ENCODE data around the gene ZNF768. TPM values are rescaled to one million over a fixed set of nuclear protein-coding genes. Genes with fewer than 3 reads are reported as not detected.

Gene ZNF768
- total and polyA plus RNA-seq, 2 of the 13 experiments (the other 11 are each of a cell fraction or from before 2014, with no cell fraction given) = 26.7 to 34.4 TPM

GRCh38 chr16:30571445-30572322 lies 45.3 kb upstream of the ZNF768 start, which contains the start of gene ZNF688 (continued):
- TF ChIP-seq RFXAP (CRISPR knock-in tag; IDR thresholded peaks at IDR 0.05; ENCODE audit: borderline replicate concordance) = no peak; the same call in 1 of the 2 replicates
- no peak; the same call in 1 of the 2 replicates for TF ChIP-seq PPARG (CRISPR knock-in tag; conservative IDR thresholded peaks at IDR 0.05)
- peak; percentile 16; the same call in 1 of the 2 replicates for TF ChIP-seq IRF2 (CRISPR knock-in tag; IDR thresholded peaks at IDR 0.05)
- TF ChIP-seq ZSCAN9 (CRISPR knock-in tag; IDR thresholded peaks at IDR 0.05; ENCODE audit: borderline replicate concordance) = peak; percentile 43; the same call in 1 of the 2 replicates
- TF ChIP-seq SKIL (CRISPR knock-in tag; IDR thresholded peaks at IDR 0.05; ENCODE audit: borderline replicate concordance) = peak; percentile 17; the same call in 1 of the 2 replicates
- TF ChIP-seq SALL1 (CRISPR knock-in tag; IDR thresholded peaks at IDR 0.05) = peak; percentile 53
- TF ChIP-seq ZNF382 (CRISPR knock-in tag; IDR thresholded peaks at IDR 0.05; ENCODE audit: borderline replicate concordance) = no peak
- TF ChIP-seq KAT2B (IDR thresholded peaks at IDR 0.05; ENCODE audit: borderline replicate concordance, low read depth, low read length) = no peak
- no peak for TF ChIP-seq ZSCAN12 (CRISPR knock-in tag; IDR thresholded peaks at IDR 0.05)
- peak; percentile 78 for TF ChIP-seq PHF8 (CRISPR knock-in tag; IDR thresholded peaks at IDR 0.05)
- 0 out of 2 replicates have a peak, but pooled peaks have one; percentile 20 for TF ChIP-seq ELK4 (CRISPR knock-in tag; IDR thresholded peaks at IDR 0.05; ENCODE audit: borderline replicate concordance)
- TF ChIP-seq CAMTA2 (CRISPR knock-in tag; IDR thresholded peaks at IDR 0.05; ENCODE audit: borderline replicate concordance) = no peak
- no peak for TF ChIP-seq ZNF543 (CRISPR knock-in tag; IDR thresholded peaks at IDR 0.05)
- no peak for TF ChIP-seq RELA (CRISPR knock-in tag; IDR thresholded peaks at IDR 0.05)
- TF ChIP-seq ZNF224 (CRISPR knock-in tag; IDR thresholded peaks at IDR 0.05) = peak; percentile 96
- TF ChIP-seq ARID5B (CRISPR knock-in tag; IDR thresholded peaks at IDR 0.05) = no peak
- TF ChIP-seq YY1 (IDR thresholded peaks at IDR 0.05; ENCODE audit: insufficient read depth, insufficient replicate concordance, low read depth, low read length) = peak; percentile 96
- TF ChIP-seq ZNF652 (CRISPR knock-in tag; IDR thresholded peaks at IDR 0.05; ENCODE audit: borderline replicate concordance, low read depth) = no peak
- no peak for TF ChIP-seq HMG20B (CRISPR knock-in tag; conservative IDR thresholded peaks at IDR 0.05)
- TF ChIP-seq MLLT10 (CRISPR knock-in tag; IDR thresholded peaks at IDR 0.05) = no peak
- no peak; the same call in 1 of the 2 replicates for TF ChIP-seq CENPBD1 (CRISPR knock-in tag; IDR thresholded peaks at IDR 0.05; ENCODE audit: borderline replicate concordance, low read depth)
- TF ChIP-seq ETV5 (CRISPR knock-in tag; IDR thresholded peaks at IDR 0.05; ENCODE audit: borderline replicate concordance) = no peak; the same call in 1 of the 2 replicates

Measured in HepG2 (cell line).